GM12878 (cell line): ENCODE data around the gene KLHL18. TPM values are rescaled to one million over a fixed set of nuclear protein-coding genes. Genes with fewer than 3 reads are reported as not detected.

Experiments used
- ATAC-seq: fragments of 200-7000 bp; cut with Tn5 transposase; 3 replicates; pipeline ENCODE4 v1.9.1; 2020; ENCODE audit warnings: mild to moderate bottlenecking, moderate library complexity
- BruUV-seq: library from RNA; stranded (reverse); fragments of 400-500 nt; replicated peaks from 2 replicates; lab custom pipeline; 2021; lab: Mats Ljungman, UMichigan
- CTCF ChIA-PET: fragments of 300-600 bp; sonication (Branson Sonifier 250); formaldehyde crosslinking; extraction: SDS; loops from one replicate; lab custom pipeline; 2021; ENCODE audit warnings: inconsistent platforms; lab: Yijun Ruan, JAX
- POLR2A ChIA-PET: fragments of 350-600 bp; formaldehyde crosslinking; extraction: SDS; loops from one replicate; lab custom pipeline; 2021; ENCODE audit warnings: inconsistent platforms; lab: Charles Lee
- RAD21 ChIA-PET: fragments of 300-600 bp; sonication (Branson Sonifier 250); formaldehyde crosslinking; loops from one replicate; lab custom pipeline; 2023; ENCODE audit warnings: antibody characterized with exemption; ENCODE audit not compliant: unreplicated experiment; lab: Charles Lee
- SMC1A ChIA-PET: fragments of 300-600 bp; sonication (Branson Sonifier 250); formaldehyde crosslinking; loops from one replicate; lab custom pipeline; 2023; ENCODE audit not compliant: unreplicated experiment, uncharacterized antibody; lab: Charles Lee
- DNase-seq: peaks from one replicate; pipeline ENCODE4 v3.0.0-alpha.2; 2011; ENCODE audit warnings: low read depth, low spot score
- FAIRE-seq: peaks from 3 replicates; lab custom pipeline; 2011; peaks lifted over from hg19 to GRCh38; lab: Jason Lieb, UNC
- H2AFZ ChIP-seq: 2 replicates; pipeline ENCODE4 v1.6.0; 2011; ENCODE audit warnings: low read depth, low read length, control low read depth; ENCODE audit not compliant: control insufficient read depth
- H3K27ac ChIP-seq: 2 replicates; pipeline ENCODE4 v1.5.1; 2011; ENCODE audit warnings: control low read depth; ENCODE audit not compliant: control insufficient read depth, insufficient read depth
- H3K27me3 ChIP-seq, 2 experiments: replicated peaks in 1 of 2; 2 replicates each; pipeline versions ENCODE4 v1.6.0 to v1.6.1; 2011; ENCODE audit warnings: low read length in 1 of 2; ENCODE audit not compliant: control insufficient read depth in 2 of 2, insufficient read depth in 2 of 2
- H3K36me3 ChIP-seq, 2 experiments: 2 replicates each; pipeline ENCODE4 v1.5.1; 2011; ENCODE audit warnings: low read length in 1 of 2; ENCODE audit not compliant: control insufficient read depth in 2 of 2, insufficient read depth in 2 of 2
- H3K4me1 ChIP-seq: 2 replicates; pipeline ENCODE4 v1.6.1; 2011; ENCODE audit warnings: mild to moderate bottlenecking, low read length, moderate library complexity, mixed read lengths; ENCODE audit not compliant: control insufficient read depth, insufficient read depth
- H3K4me2 ChIP-seq: 2 replicates; pipeline ENCODE4 v1.6.0; 2011; ENCODE audit warnings: control low read depth; ENCODE audit not compliant: control insufficient read depth, insufficient read depth
- H3K4me3 ChIP-seq: fragments of 200-600 bp; sonication (generic); 2 replicates; pipeline ENCODE4 v1.5.1; 2016
- H3K79me2 ChIP-seq: 2 replicates; pipeline ENCODE4 v1.6.0; 2011; ENCODE audit warnings: low read length; ENCODE audit not compliant: control insufficient read depth, insufficient read depth
- H3K9ac ChIP-seq: 2 replicates; pipeline ENCODE4 v1.8.0; 2011; ENCODE audit warnings: low read length, control low read depth, mixed read lengths; ENCODE audit not compliant: control insufficient read depth, insufficient read depth
- H3K9me3 ChIP-seq: replicated peaks from 3 replicates; pipeline ENCODE4 v1.5.1; 2011; ENCODE audit warnings: mild to moderate bottlenecking, low read length; ENCODE audit not compliant: control insufficient read depth, insufficient read depth
- H4K20me1 ChIP-seq: 2 replicates; pipeline ENCODE4 v1.6.0; 2011; ENCODE audit not compliant: control insufficient read depth, insufficient read depth
- BHLHE40 ChIP-seq, 2 experiments: fragments of 450-650 bp in 1 of 2; IDR thresholded peaks; 2 replicates each; pipeline ENCODE4 v1.6.1; 2011 to 2017; ENCODE audit warnings: low read depth in 2 of 2, borderline replicate concordance in 1 of 2, improper control_type of control experiment in 1 of 2, low read length in 1 of 2, mild to moderate bottlenecking in 1 of 2
- CHD4 ChIP-seq: fragments of 200-600 bp; sonication (generic); IDR thresholded peaks from 2 replicates; pipeline ENCODE4 v1.6.1; 2016; ENCODE audit warnings: mild to moderate bottlenecking
- CREB1 ChIP-seq: IDR thresholded peaks from 2 replicates; pipeline ENCODE4 v1.6.1; 2012; ENCODE audit warnings: low read depth, mild to moderate bottlenecking, inconsistent platforms
- MAX ChIP-seq: IDR thresholded peaks from 2 replicates; pipeline ENCODE4 v1.6.1; 2012; ENCODE audit warnings: low read depth, low read length, improper control_type of control experiment
- NKRF ChIP-seq: fragments of 450-650 bp; conservative IDR thresholded peaks from 2 replicates; pipeline ENCODE4 v1.6.1; 2017; ENCODE audit warnings: mild to moderate bottlenecking, moderate library complexity
- RAD51 ChIP-seq: fragments of 450-650 bp; IDR thresholded peaks from 2 replicates; pipeline ENCODE4 v1.6.1; 2016; ENCODE audit warnings: moderate library complexity, mild to moderate bottlenecking, inconsistent platforms
- RBBP5 ChIP-seq: fragments of 200-600 bp; sonication (generic); conservative IDR thresholded peaks from 2 replicates; pipeline ENCODE4 v1.6.1; 2016
- REST ChIP-seq: IDR thresholded peaks from 2 replicates; pipeline ENCODE4 v1.6.1; 2012; ENCODE audit warnings: mild to moderate bottlenecking, low read depth, low read length
- SPI1 ChIP-seq: IDR thresholded peaks from 2 replicates; pipeline ENCODE4 v1.6.1; 2011; ENCODE audit warnings: low read depth, mild to moderate bottlenecking, low read length, moderate library complexity, borderline replicate concordance; ENCODE audit not compliant: insufficient read depth
- TCF3 ChIP-seq: IDR thresholded peaks from 2 replicates; pipeline ENCODE4 v1.6.1; 2012; ENCODE audit warnings: low read depth, mild to moderate bottlenecking, low read length, borderline replicate concordance; ENCODE audit not compliant: insufficient read depth
- ZZZ3 ChIP-seq: IDR thresholded peaks from 2 replicates; pipeline ENCODE4 v1.6.1; 2011; ENCODE audit warnings: low read depth; ENCODE audit not compliant: control insufficient read depth, insufficient read length
- in situ Hi-C: fragments of 300-500 bp; cut with MboI; formaldehyde crosslinking; loops from 9 replicates; pipeline ENCODE4 v1.14.3; 2018; ENCODE audit warnings: mixed read lengths
- intact Hi-C: fragments of 100-400 bp; cut with micrococcal nuclease; formaldehyde crosslinking; loops from one replicate; pipeline ENCODE4 v1.14.2; 2022; ENCODE audit not compliant: unreplicated experiment
- polyA plus RNA-seq, 11 experiments: library from polyadenylated mRNA; depleted of rRNA in 4 of 11; unstranded in 6 of 11; stranded (reverse) in 5 of 11; fragments of >200 nt; fragmentation: Nextera tagmentation in 4 of 11; fragmentation: Illumina TruSeq in 1 of 11; extraction: Ambion mirVana in 4 of 11; extraction: Trizol in 1 of 11; gene quantifications; 1 replicate in 1 of 11; 2 replicates in 10 of 11; pipeline versions ENCODE4 v1.2.1 to v1.2.3, GENCODE V29; 2011 to 2016; ENCODE audit warnings: inconsistent platforms in 2 of 11, missing spikeins in 2 of 11, low read depth in 1 of 11
- total RNA-seq, 4 experiments: library from RNA; depleted of rRNA in 3 of 4; stranded (reverse); fragments of >200 nt in 3 of 4; fragmentation: Illumina TruSeq in 1 of 4; extraction: Trizol in 1 of 4; gene quantifications; 2 replicates each; pipeline versions ENCODE4 v1.2.1 to v1.2.3, GENCODE V29; 2013 to 2021

The KLHL18 gene
- total and polyA plus RNA-seq, 10 of the 15 experiments (the other 5 are each of a cell fraction or from before 2014, with no cell fraction given): 24.0 to 69.8 (median 51.7) TPM

GRCh38 chr3:47301456-47301855 lies 18.7 kb downstream of the KLHL18 start:
- RAD21 ChIA-PET: no interaction called here
- no peak overlapping the region for H3K4me2 ChIP-seq
- no peak overlapping the region for H3K27ac ChIP-seq
- in situ Hi-C loops (no loop called here), intact Hi-C loops (no loop called here)
- no peak overlapping the region for H3K4me3 ChIP-seq
- POLR2A ChIA-PET: interaction anchor here (4.5 to 4.8 kb wide), 2 partner anchors 9 to 12 kb away, joined by 27 to 38 read pairs; no protein-coding TSS in a partner anchor
- H2AFZ ChIP-seq: no peak overlapping the region
- FAIRE-seq (no peak), ATAC-seq (no peak), DNase-seq (no peak)
- no peaks in the 10 kb centered on the region for H3K9me3 ChIP-seq
- SMC1A ChIA-PET: interaction anchor here (3.9 to 4.6 kb wide), 2 partner anchors 9 to 13 kb away, joined by 24 to 68 read pairs; no protein-coding TSS in a partner anchor
- H3K9ac ChIP-seq: no peak overlapping the region
- TF ChIP-seq BHLHE40 (IDR thresholded peaks at IDR 0.05; ENCODE audit: borderline replicate concordance in 1 of 2, low read depth in 2 of 2, low read length in 1 of 2) (no peak), RAD51 (no peak), CHD4 (no peak), MAX (no peak), NKRF (no peak), TCF3 (no peak), ZZZ3 (no peak), RBBP5 (no peak), SPI1 (no peak), CREB1 (no peak), REST (no peak)
- H3K4me1 ChIP-seq: peaks cover 21% of the 10 kb centered on the region
- H3K79me2 ChIP-seq: peaks cover 48% of the 10 kb centered on the region
- no TSS peak for BruUV-seq
- CTCF ChIA-PET: interaction anchor here (1.3 to 4.3 kb wide), 2 partner anchors 8 to 13 kb away, joined by 4 to 35 read pairs; no protein-coding TSS in a partner anchor
- H3K27me3 ChIP-seq: no peaks in the 10 kb centered on the region
- H4K20me1 ChIP-seq: no peaks in the 10 kb centered on the region
- H3K36me3 ChIP-seq: peaks cover 2 to 19% of the 10 kb centered on the region in 2 experiments
